ENCODE measurements around the gene VAT1L. TPM values are rescaled to one million over a fixed set of nuclear protein-coding genes. Genes with fewer than 3 reads are reported as not detected.

VAT1L gene
- total and polyA plus RNA-seq, 2 experiments from 2014 or later: 11.0 to 24.4 TPM

DNA sequence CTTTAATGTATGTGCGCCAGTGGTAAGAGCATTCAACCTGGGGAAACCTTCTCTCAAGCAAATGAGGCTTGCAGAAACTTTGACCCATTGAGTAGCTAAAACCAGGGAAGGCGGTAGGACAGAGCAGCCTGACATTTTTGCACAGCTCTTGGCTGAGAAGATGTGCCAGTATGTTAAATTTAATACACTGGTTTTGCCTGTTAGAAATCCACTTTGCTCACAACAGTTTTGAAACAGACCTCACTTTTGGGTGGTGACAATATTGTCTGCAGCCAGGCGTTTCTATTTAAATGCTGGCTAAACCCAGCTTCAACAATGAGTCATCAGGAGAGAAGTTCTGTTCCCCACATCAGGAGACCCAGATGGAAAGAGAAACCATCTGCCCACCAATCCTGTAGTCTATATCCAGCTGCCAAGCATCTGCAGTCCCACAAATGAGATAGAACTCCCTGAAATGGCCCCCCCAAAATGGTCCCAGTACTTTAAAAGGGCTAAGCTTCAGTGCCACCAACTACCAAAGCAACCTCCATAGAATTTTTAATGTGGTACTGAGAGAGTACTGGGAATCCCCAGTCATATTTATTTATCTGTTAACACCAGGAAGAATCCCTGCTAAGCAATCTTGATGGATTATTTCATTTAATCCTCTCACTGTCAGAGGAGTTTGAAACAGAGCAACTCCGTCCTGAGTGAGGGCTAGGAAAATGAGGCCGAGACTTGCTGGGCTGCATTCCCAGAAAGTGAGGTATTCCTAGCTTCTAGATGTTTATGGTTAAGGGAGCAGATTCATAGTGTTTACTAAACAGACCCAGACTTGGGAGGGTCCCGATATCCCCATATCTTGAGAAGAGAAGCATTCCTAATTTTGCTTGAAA is 205.0 kb downstream of the VAT1L start:
- Histone ChIP-seq H3K36me3 (ENCODE audit: insufficient read depth) (no peaks in the 10 kb centered on the region; the same call in 1 of the 2 replicates), H3K79me2 (replicated peaks; ENCODE audit: insufficient read depth) (no peaks in the 10 kb centered on the region), H3K4me1 (ENCODE audit: insufficient read depth) (peaks cover 17% of the 10 kb centered on the region), H4K20me1 (replicated peaks; ENCODE audit: insufficient read depth) (no peaks in the 10 kb centered on the region), H3K27me3 (ENCODE audit: insufficient read depth) (no peaks in the 10 kb centered on the region), H3F3A (replicated peaks; ENCODE audit: low read depth) (no peaks in the 10 kb centered on the region), H3K4me2 (peak overlapping the region; percentile 1; the same call in 1 of the 2 replicates), H2AFZ (no peak overlapping the region), H3K27ac (ENCODE audit: low read depth) (peak overlapping the region; percentile 39), H3K9me2 (ENCODE audit: insufficient read depth) (no peaks in the 10 kb centered on the region), H3K4me3 (no peak overlapping the region)
- Mint-ChIP-seq H3K27me3 (ENCODE audit: insufficient read depth, low read depth, poor library complexity) (peaks cover 5% of the 10 kb centered on the region), H3K4me1 (peaks cover 30% of the 10 kb centered on the region), H3K27ac (peak overlapping the region; percentile 54; the same call in 1 of the 2 replicates), H3K4me3 (no peak overlapping the region), H3K36me3 (ENCODE audit: low read depth) (peaks cover 69% of the 10 kb centered on the region), H3K9me3 (peaks cover 81% of the 10 kb centered on the region)
- TF ChIP-seq NANOG (IDR thresholded peaks at IDR 0.05; ENCODE audit: borderline replicate concordance) (no peak), POLR2AphosphoS5 (IDR thresholded peaks at IDR 0.05; ENCODE audit: low read depth) (no peak), EZH2phosphoT487 (IDR thresholded peaks at IDR 0.05; ENCODE audit: unreplicated experiment) (no peak)
- peak; percentile 27 for DNase-seq (ENCODE audit: low spot score)
- ATAC-seq: peak; percentile 78

GRCh38 chr16:77995843-77996455 is 207.6 kb downstream of the VAT1L start:
- Histone ChIP-seq H2AFZ (no peak overlapping the region), H3K4me3 (no peak overlapping the region), H3K27ac (ENCODE audit: low read depth) (no peak overlapping the region), H3K79me2 (replicated peaks; ENCODE audit: insufficient read depth) (no peaks in the 10 kb centered on the region), H3K36me3 (ENCODE audit: insufficient read depth) (no peaks in the 10 kb centered on the region; the same call in 1 of the 2 replicates), H3K9me2 (ENCODE audit: insufficient read depth) (no peaks in the 10 kb centered on the region), H3K27me3 (ENCODE audit: insufficient read depth) (no peaks in the 10 kb centered on the region), H3F3A (replicated peaks; ENCODE audit: low read depth) (no peaks in the 10 kb centered on the region), H3K4me2 (no peak overlapping the region), H3K4me1 (ENCODE audit: insufficient read depth) (peaks cover 11% of the 10 kb centered on the region; the same call in 1 of the 2 replicates), H4K20me1 (replicated peaks; ENCODE audit: insufficient read depth) (no peaks in the 10 kb centered on the region)
- DNase-seq (ENCODE audit: low spot score) (no peak), ATAC-seq (no peak)
- peaks cover 66% of the 10 kb centered on the region for H3K9me3 Mint-ChIP-seq
- peaks cover 52% of the 10 kb centered on the region for H3K36me3 Mint-ChIP-seq (ENCODE audit: low read depth)
- no peaks in the 10 kb centered on the region for H3K27me3 Mint-ChIP-seq (ENCODE audit: insufficient read depth, low read depth, poor library complexity)
- H3K27ac Mint-ChIP-seq: no peak overlapping the region
- no peak overlapping the region for H3K4me3 Mint-ChIP-seq
- peaks cover 24% of the 10 kb centered on the region for H3K4me1 Mint-ChIP-seq
- no peak for TF ChIP-seq CTCF (conservative IDR thresholded peaks at IDR 0.05; ENCODE audit: low read depth in 2 of 2)
- TF ChIP-seq ZNF462 (CRISPR knock-in tag; IDR thresholded peaks at IDR 0.05): no peak
- no peak for TF ChIP-seq CREB1 (CRISPR knock-in tag; IDR thresholded peaks at IDR 0.05; ENCODE audit: low read depth)
- no peak for TF ChIP-seq STAT1 (IDR thresholded peaks at IDR 0.05; ENCODE audit: unreplicated experiment)
- no peak for TF ChIP-seq ZNF331 (CRISPR knock-in tag; IDR thresholded peaks at IDR 0.05; ENCODE audit: low read depth)

Measured in GM23338 (cell line).